ENCODE data around the gene FHIT.

Gene FHIT

DNA sequence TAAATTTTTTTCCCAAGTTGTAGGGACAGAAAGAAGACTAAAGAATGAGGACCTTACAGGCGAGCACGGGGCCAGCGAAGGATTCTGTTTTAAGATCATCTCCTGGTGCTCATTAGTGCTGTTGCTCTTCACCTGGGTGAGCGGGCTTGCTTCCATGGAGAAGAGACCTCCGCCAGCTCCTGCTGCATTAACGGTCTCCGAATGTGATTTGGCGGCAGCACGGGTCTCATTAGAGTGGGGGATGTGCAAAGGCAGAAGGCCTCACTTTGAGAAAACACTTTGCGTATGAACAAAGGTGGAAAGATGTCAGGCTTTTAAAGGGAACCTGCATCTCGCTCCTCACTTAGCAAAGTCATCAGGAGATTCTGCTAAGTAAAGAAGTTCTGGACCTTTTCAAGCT, 1448.0 kb downstream of the FHIT start:
- TF ChIP-seq, protein P1, sequence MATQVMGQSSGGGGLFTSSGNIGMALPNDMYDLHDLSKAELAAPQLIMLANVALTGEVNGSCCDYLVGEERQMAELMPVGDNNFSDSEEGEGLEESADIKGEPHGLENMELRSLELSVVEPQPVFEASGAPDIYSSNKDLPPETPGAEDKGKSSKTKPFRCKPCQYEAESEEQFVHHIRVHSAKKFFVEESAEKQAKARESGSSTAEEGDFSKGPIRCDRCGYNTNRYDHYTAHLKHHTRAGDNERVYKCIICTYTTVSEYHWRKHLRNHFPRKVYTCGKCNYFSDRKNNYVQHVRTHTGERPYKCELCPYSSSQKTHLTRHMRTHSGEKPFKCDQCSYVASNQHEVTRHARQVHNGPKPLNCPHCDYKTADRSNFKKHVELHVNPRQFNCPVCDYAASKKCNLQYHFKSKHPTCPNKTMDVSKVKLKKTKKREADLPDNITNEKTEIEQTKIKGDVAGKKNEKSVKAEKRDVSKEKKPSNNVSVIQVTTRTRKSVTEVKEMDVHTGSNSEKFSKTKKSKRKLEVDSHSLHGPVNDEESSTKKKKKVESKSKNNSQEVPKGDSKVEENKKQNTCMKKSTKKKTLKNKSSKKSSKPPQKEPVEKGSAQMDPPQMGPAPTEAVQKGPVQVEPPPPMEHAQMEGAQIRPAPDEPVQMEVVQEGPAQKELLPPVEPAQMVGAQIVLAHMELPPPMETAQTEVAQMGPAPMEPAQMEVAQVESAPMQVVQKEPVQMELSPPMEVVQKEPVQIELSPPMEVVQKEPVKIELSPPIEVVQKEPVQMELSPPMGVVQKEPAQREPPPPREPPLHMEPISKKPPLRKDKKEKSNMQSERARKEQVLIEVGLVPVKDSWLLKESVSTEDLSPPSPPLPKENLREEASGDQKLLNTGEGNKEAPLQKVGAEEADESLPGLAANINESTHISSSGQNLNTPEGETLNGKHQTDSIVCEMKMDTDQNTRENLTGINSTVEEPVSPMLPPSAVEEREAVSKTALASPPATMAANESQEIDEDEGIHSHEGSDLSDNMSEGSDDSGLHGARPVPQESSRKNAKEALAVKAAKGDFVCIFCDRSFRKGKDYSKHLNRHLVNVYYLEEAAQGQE (IDR thresholded peaks at IDR 0.05; ENCODE audit: insufficient read depth in 1 of 2, low read depth in 2 of 2, low read length in 2 of 2), result no peak
- TF ChIP-seq POLR2AphosphoS5 (IDR thresholded peaks at IDR 0.05; ENCODE audit: low read depth, low read length) (no peak), FOXP2 (optimal IDR thresholded peaks at IDR 0.05; ENCODE audit: borderline replicate concordance, extremely low read depth, extremely low read length, insufficient read depth) (no peak), SIN3A (IDR thresholded peaks at IDR 0.05; ENCODE audit: borderline replicate concordance, insufficient read depth, low read length) (no peak), TAF1 (IDR thresholded peaks at IDR 0.05; ENCODE audit: borderline replicate concordance, insufficient read depth, low read length) (no peak)

DNA sequence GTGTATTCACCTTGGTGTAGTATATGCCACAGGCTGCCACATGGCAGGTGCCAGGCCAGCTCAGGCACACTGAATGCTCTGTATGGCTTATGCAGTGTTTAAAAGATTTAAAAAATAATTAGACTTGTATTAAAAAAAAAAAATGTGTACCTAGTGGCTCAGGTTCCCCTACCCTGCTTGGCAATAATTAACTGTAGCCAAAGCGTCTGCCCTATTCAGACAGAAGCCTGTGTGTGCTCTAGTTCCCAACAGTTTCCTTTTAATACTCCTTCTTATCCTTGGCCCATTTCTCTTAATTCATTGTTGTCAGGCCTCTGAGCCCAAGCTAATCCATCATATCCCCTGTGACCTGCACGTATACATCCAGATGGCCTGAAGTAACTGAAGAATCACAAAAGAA, 1449.2 kb downstream of the FHIT start:
- TF ChIP-seq FOXP2 (optimal IDR thresholded peaks at IDR 0.05; ENCODE audit: borderline replicate concordance, extremely low read depth, extremely low read length, insufficient read depth) (no peak), SIN3A (IDR thresholded peaks at IDR 0.05; ENCODE audit: borderline replicate concordance, insufficient read depth, low read length) (no peak), POLR2AphosphoS5 (IDR thresholded peaks at IDR 0.05; ENCODE audit: low read depth, low read length) (no peak), TAF1 (IDR thresholded peaks at IDR 0.05; ENCODE audit: borderline replicate concordance, insufficient read depth, low read length) (no peak)
- TF ChIP-seq, protein P1 (IDR thresholded peaks at IDR 0.05; ENCODE audit: insufficient read depth in 1 of 2, low read depth in 2 of 2, low read length in 2 of 2), result no peak

DNA sequence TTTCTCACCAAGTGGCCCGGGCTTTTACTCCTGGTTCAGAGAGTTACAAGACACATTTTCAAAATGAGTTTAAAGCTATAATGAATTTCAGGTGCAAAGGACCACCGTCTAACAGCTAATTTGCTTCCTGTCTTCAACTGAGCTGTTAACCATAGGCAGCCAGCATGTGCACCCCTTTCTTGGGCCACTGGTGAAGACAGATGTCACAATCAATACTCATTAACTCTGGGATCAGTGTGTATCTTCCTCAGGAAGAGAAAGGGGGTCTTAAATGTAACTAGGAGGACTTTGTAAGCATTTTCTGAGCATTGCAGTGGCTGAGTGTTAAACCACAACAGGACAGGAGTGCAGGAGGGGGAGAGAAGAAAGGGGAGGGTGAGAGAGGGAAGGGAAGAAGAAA, 1450.8 kb downstream of the FHIT start:
- TF ChIP-seq POLR2AphosphoS5 (IDR thresholded peaks at IDR 0.05; ENCODE audit: low read depth, low read length) (no peak), TAF1 (IDR thresholded peaks at IDR 0.05; ENCODE audit: borderline replicate concordance, insufficient read depth, low read length) (no peak), FOXP2 (optimal IDR thresholded peaks at IDR 0.05; ENCODE audit: borderline replicate concordance, extremely low read depth, extremely low read length, insufficient read depth) (no peak)
- TF ChIP-seq, protein P1 (IDR thresholded peaks at IDR 0.05; ENCODE audit: insufficient read depth in 1 of 2, low read depth in 2 of 2, low read length in 2 of 2), result no peak

DNA sequence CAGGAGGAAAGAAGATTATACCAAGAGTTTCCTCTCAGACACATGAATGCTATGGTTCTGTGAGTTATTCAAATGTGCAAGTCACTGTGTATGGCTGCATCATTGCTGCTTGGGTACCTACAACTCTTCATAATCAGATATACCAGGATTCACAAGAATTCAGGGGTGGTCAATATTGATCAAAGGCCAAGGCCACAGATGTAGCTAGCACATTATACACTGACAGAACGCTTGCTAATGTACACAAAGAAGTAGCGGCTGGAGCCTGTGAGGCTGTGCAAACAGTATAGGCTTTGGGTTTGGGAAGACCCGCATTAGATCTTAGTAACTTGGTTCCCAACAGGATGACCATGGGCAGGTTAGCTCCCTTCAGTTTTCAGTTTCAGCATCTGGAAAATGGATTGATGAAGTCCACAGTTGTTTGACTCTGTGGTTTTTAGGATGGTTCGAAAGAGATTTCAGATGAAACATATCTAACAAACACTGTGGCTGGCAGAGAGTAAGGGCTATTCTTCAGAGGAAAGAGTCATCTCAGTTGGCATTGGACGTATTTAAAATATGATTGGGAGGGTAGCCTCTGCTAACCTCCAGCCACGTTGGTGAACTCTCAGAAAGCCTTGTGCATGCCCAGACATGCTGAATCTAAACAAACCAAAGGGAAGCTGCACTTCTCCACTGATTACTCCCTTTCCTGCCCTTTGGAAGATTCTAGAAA, 1452.7 kb downstream of the FHIT start:
- TF ChIP-seq SIN3A (IDR thresholded peaks at IDR 0.05; ENCODE audit: borderline replicate concordance, insufficient read depth, low read length) (no peak), TAF1 (IDR thresholded peaks at IDR 0.05; ENCODE audit: borderline replicate concordance, insufficient read depth, low read length) (no peak), POLR2AphosphoS5 (IDR thresholded peaks at IDR 0.05; ENCODE audit: low read depth, low read length) (no peak), FOXP2 (optimal IDR thresholded peaks at IDR 0.05; ENCODE audit: borderline replicate concordance, extremely low read depth, extremely low read length, insufficient read depth) (no peak)
- TF ChIP-seq, protein P1 (IDR thresholded peaks at IDR 0.05; ENCODE audit: insufficient read depth in 1 of 2, low read depth in 2 of 2, low read length in 2 of 2), result no peak
